HCT116 (cell line): ENCODE results near the gene EWSR1. TPM values are rescaled to one million over a fixed set of nuclear protein-coding genes. Genes with fewer than 3 reads are reported as not detected.

Source experiments
- ATAC-seq: fragments of 200-7000 bp; cut with Tn5 transposase; 2 replicates; pipeline ENCODE4 v1.9.1; 2020; ENCODE audit warnings: mild to moderate bottlenecking, moderate library complexity
- BruUV-seq: library from RNA; stranded (reverse); fragments of 400-500 nt; replicated peaks from 2 replicates; lab custom pipeline; 2021; lab: Mats Ljungman, UMichigan
- CTCF ChIA-PET: fragments of 300-600 bp; sonication (Branson Sonifier 250); formaldehyde crosslinking; loops from one replicate; lab custom pipeline; 2021; ENCODE audit warnings: antibody characterized with exemption; lab: Charles Lee
- POLR2A ChIA-PET: fragments of 300-600, 350-600 bp; sonication (Branson Sonifier 250); formaldehyde crosslinking; loops from one replicate; lab custom pipeline; 2021; ENCODE audit warnings: antibody characterized with exemption; lab: Charles Lee
- RAD21 ChIA-PET, 2 experiments: fragments of 300-600 bp; sonication (Branson Sonifier 250); formaldehyde crosslinking; loops; one replicate each; lab custom pipeline; 2023; ENCODE audit warnings: low total read pairs in 2 of 2; ENCODE audit not compliant: uncharacterized antibody in 2 of 2, unreplicated experiment in 2 of 2, low non-redundant PET in 1 of 2; lab: Charles Lee
- DNase-seq: peaks from one replicate; pipeline ENCODE4 v3.0.0-alpha.2; 2010; ENCODE audit warnings: low read depth, low spot score
- H2AFZ ChIP-seq: fragments of 200-600 bp; shearing (Covaris generic), sonication (generic); 2 replicates; pipeline ENCODE4 v1.6.1; 2017; ENCODE audit warnings: low read depth, mixed run types, mixed read lengths, antibody characterized with exemption, low read length; ENCODE audit not compliant: poor library complexity, severe bottlenecking
- H3K27ac ChIP-seq: 2 replicates; pipeline ENCODE4 v1.5.1; 2012; ENCODE audit warnings: low read depth, low read length
- H3K27me3 ChIP-seq: fragments of 200-600 bp; sonication (generic); 2 replicates; pipeline ENCODE4 v1.6.1; 2016; ENCODE audit warnings: mixed run types, low read length, mixed read lengths; ENCODE audit not compliant: insufficient read depth
- H3K36me3 ChIP-seq, 2 experiments: fragments of 200-500 bp in 1 of 2; fragments of 200-600 bp in 1 of 2; sonication (Bioruptor generic) in 1 of 2; sonication (generic) in 1 of 2; 2 replicates each; pipeline versions ENCODE4 v1.5.1 to v1.6.1; 2014 to 2016; ENCODE audit warnings: low read length in 2 of 2, inconsistent platforms in 1 of 2, mixed read lengths in 1 of 2, mixed run types in 1 of 2; ENCODE audit not compliant: insufficient read depth in 2 of 2, control insufficient read depth in 1 of 2
- H3K4me1 ChIP-seq, 2 experiments: fragments of 200-600 bp in 1 of 2; sonication (generic) in 1 of 2; 2 replicates each; pipeline versions ENCODE4 v1.5.1 to v1.6.1; 2012 to 2017; ENCODE audit warnings: low read length in 2 of 2, inconsistent platforms in 1 of 2, mild to moderate bottlenecking in 1 of 2, mixed read lengths in 1 of 2, mixed run types in 1 of 2, moderate library complexity in 1 of 2; ENCODE audit not compliant: insufficient read depth in 2 of 2, control insufficient read depth in 1 of 2
- H3K4me2 ChIP-seq: fragments of 200-600 bp; sonication (generic); 2 replicates; pipeline ENCODE4 v1.6.1; 2017; ENCODE audit warnings: mixed run types, low read length, mixed read lengths
- H3K4me3 ChIP-seq, 2 experiments: fragments of 200-600 bp in 1 of 2; sonication (generic) in 1 of 2; replicated peaks in 1 of 2; 2 replicates each; pipeline ENCODE4 v1.5.1; 2011 to 2016; ENCODE audit warnings: low read length in 2 of 2, control low read depth in 1 of 2, low read depth in 1 of 2, mild to moderate bottlenecking in 1 of 2, mixed read lengths in 1 of 2, mixed run types in 1 of 2
- H3K79me2 ChIP-seq: fragments of 200-600 bp; sonication (generic); 2 replicates; pipeline ENCODE4 v1.6.1; 2017; ENCODE audit warnings: mild to moderate bottlenecking, mixed run types, low read length, moderate library complexity, mixed read lengths; ENCODE audit not compliant: insufficient read depth
- H3K9ac ChIP-seq: fragments of 200-600 bp; sonication (generic); 2 replicates; pipeline ENCODE4 v1.6.1; 2016; ENCODE audit warnings: low read length, mixed read lengths
- H3K9me2 ChIP-seq: fragments of 200-600 bp; sonication (generic), shearing (Covaris generic); 2 replicates; pipeline ENCODE4 v1.6.1; 2017; ENCODE audit warnings: mixed run types, mild to moderate bottlenecking, moderate library complexity; ENCODE audit not compliant: insufficient read depth
- H3K9me3 ChIP-seq, 2 experiments: fragments of 200-500 bp in 1 of 2; fragments of 200-600 bp in 1 of 2; sonication (Bioruptor generic) in 1 of 2; sonication (generic) in 1 of 2; 2 replicates each; pipeline ENCODE4 v1.6.1; 2014 to 2017; ENCODE audit warnings: low read length in 2 of 2, mixed read lengths in 2 of 2, inconsistent platforms in 1 of 2, low read depth in 1 of 2, mild to moderate bottlenecking in 1 of 2, mixed run types in 1 of 2, moderate library complexity in 1 of 2; ENCODE audit not compliant: control insufficient read depth in 1 of 2, insufficient read depth in 1 of 2
- H4K20me1 ChIP-seq: fragments of 200-600 bp; sonication (generic), shearing (Covaris generic); 2 replicates; pipeline ENCODE4 v1.6.1; 2017; ENCODE audit warnings: mixed run types, mild to moderate bottlenecking, moderate library complexity; ENCODE audit not compliant: insufficient read depth
- ATF3 ChIP-seq: IDR thresholded peaks from 2 replicates; pipeline ENCODE4 v1.6.1; 2012
- CBX3 ChIP-seq: IDR thresholded peaks from 2 replicates; pipeline ENCODE4 v1.6.1; 2012; ENCODE audit warnings: low read depth
- CEBPB ChIP-seq: IDR thresholded peaks from 2 replicates; pipeline ENCODE4 v1.6.1; 2012; ENCODE audit warnings: low read depth
- EGR1 ChIP-seq: IDR thresholded peaks from 2 replicates; pipeline ENCODE4 v1.6.1; 2012; ENCODE audit warnings: low read depth
- ELF1 ChIP-seq: IDR thresholded peaks from 2 replicates; pipeline ENCODE4 v1.6.1; 2012; ENCODE audit warnings: low read depth, borderline replicate concordance
- EZH2phosphoT487 ChIP-seq: fragments of 200-600 bp; IDR thresholded peaks from 2 replicates; pipeline ENCODE4 v1.6.1; 2018; ENCODE audit warnings: antibody characterized with exemption, borderline replicate concordance
- FOSL1 ChIP-seq: IDR thresholded peaks from 2 replicates; pipeline ENCODE4 v1.6.1; 2012; ENCODE audit warnings: low read depth
- JUND ChIP-seq: IDR thresholded peaks from 2 replicates; pipeline ENCODE4 v1.6.1; 2012
- POLR2A ChIP-seq: IDR thresholded peaks from 2 replicates; pipeline ENCODE4 v1.7.0; 2011; ENCODE audit warnings: borderline replicate concordance; ENCODE audit not compliant: insufficient read depth, insufficient read length; ENCODE audit errors: extremely low read depth
- POLR2AphosphoS5 ChIP-seq: IDR thresholded peaks from 2 replicates; pipeline ENCODE4 v1.6.1; 2011; ENCODE audit warnings: mild to moderate bottlenecking, low read depth, low read length, moderate library complexity
- RAD21 ChIP-seq: IDR thresholded peaks from 2 replicates; pipeline ENCODE4 v1.6.1; 2012; ENCODE audit warnings: low read depth, mild to moderate bottlenecking
- REST ChIP-seq: IDR thresholded peaks from 2 replicates; pipeline ENCODE4 v1.6.1; 2012; ENCODE audit warnings: low read depth
- SIN3A ChIP-seq: IDR thresholded peaks from 2 replicates; pipeline ENCODE4 v1.6.1; 2012; ENCODE audit warnings: low read depth
- SP1 ChIP-seq: IDR thresholded peaks from 2 replicates; pipeline ENCODE4 v1.6.1; 2012; ENCODE audit warnings: low read depth
- SRF ChIP-seq: IDR thresholded peaks from 2 replicates; pipeline ENCODE4 v1.6.1; 2012; ENCODE audit warnings: low read depth
- TCF7L2 ChIP-seq: IDR thresholded peaks from 2 replicates; pipeline ENCODE4 v1.7.0; 2011; ENCODE audit warnings: borderline replicate concordance, inconsistent platforms; ENCODE audit not compliant: insufficient read depth, insufficient read length; ENCODE audit errors: extremely low read depth
- YY1 ChIP-seq: IDR thresholded peaks from 2 replicates; pipeline ENCODE4 v1.6.1; 2011; ENCODE audit warnings: low read length, low read depth, moderate library complexity, mild to moderate bottlenecking; ENCODE audit not compliant: insufficient replicate concordance; ENCODE audit errors: extremely low read depth
- ZBTB33 ChIP-seq: IDR thresholded peaks from 2 replicates; pipeline ENCODE4 v1.6.1; 2011; ENCODE audit warnings: mild to moderate bottlenecking, low read length, moderate library complexity; ENCODE audit not compliant: insufficient replicate concordance; ENCODE audit errors: extremely low read depth
- ZFX ChIP-seq: fragments of 450-650 bp; IDR thresholded peaks from 2 replicates; pipeline ENCODE4 v1.6.1; 2017
- ZNF274 ChIP-seq: fragments of 200-500 bp; sonication (Bioruptor generic); IDR thresholded peaks from 2 replicates; pipeline ENCODE4 v1.6.1; 2014; ENCODE audit warnings: mild to moderate bottlenecking, low read depth, low read length, inconsistent platforms
- intact Hi-C: fragments of 100-400 bp; cut with micrococcal nuclease; formaldehyde crosslinking; loops from 2 replicates; pipeline ENCODE4 v1.10.0; 2022
- total RNA-seq: library from RNA; stranded (reverse); gene quantifications from one replicate; pipeline ENCODE4 v1.2.1, GENCODE V29; 2021; ENCODE audit not compliant: unreplicated experiment

EWSR1 gene
- total RNA-seq, 1 experiment from 2014 or later = 335 TPM

- peaks cover 84% of the 10 kb centered on the region for H3K79me2 ChIP-seq
- no peak overlapping the region for H3K9ac ChIP-seq
- POLR2A ChIA-PET = no interaction called here
- no TSS peak for BruUV-seq
- peaks cover 0 to 3% of the 10 kb centered on the region in 2 experiments; a peak in 1 of 4 replicates for H3K4me1 ChIP-seq
- intact Hi-C loops = no loop called here
- peaks cover 42% of the 10 kb centered on the region; the same call in 1 of the 2 replicates for H4K20me1 ChIP-seq
- H3K9me2 ChIP-seq = no peaks in the 10 kb centered on the region
- H3K27me3 ChIP-seq = no peaks in the 10 kb centered on the region
- peaks cover 78 to 95% of the 10 kb centered on the region in 2 experiments for H3K36me3 ChIP-seq
- TF ChIP-seq SIN3A = no peak
- no peak for TF ChIP-seq CBX3
- no peak for TF ChIP-seq YY1
- TF ChIP-seq EZH2phosphoT487 = no peak
- no peak for TF ChIP-seq JUND
- TF ChIP-seq ZBTB33 = no peak
- no peak for TF ChIP-seq REST
- TF ChIP-seq FOSL1 = no peak
- no peak for TF ChIP-seq CEBPB
- no peak for TF ChIP-seq ATF3
- TF ChIP-seq ZFX = no peak
- TF ChIP-seq SP1 = no peak
- TF ChIP-seq ZNF274 = no peak
- TF ChIP-seq POLR2A = no peak
- no peak for TF ChIP-seq EGR1
- TF ChIP-seq SRF = no peak
- TF ChIP-seq ELF1 = no peak
- TF ChIP-seq RAD21 = no peak
- no peak for TF ChIP-seq POLR2AphosphoS5
- no peak for TF ChIP-seq TCF7L2
- TF ChIP-seq, all 23 proteins: peak for 0
- Histone ChIP-seq H3K9me3 (no peaks in the 10 kb centered on the region), H2AFZ (no peak overlapping the region), H3K4me2 (no peak overlapping the region), H3K27ac (no peak overlapping the region), H3K4me3 (no peak overlapping the region)
- no peak for ATAC-seq
- RAD21 ChIA-PET = no interaction called here
- DNase-seq = no peak
- CTCF ChIA-PET = interaction anchor here (1.0 kb wide), 1 partner anchor 14 kb away, joined by 3 read pairs; the partner anchor contains the start of gene GAS2L1
Measured at GRCh38 chr22:29292379-29292778, 24.3 kb downstream of the EWSR1 start.
